Cardiac muscle cell (in vitro differentiated cells and primary cell): Measurements from ENCODE around the gene APOBR. TPM values are rescaled to one million over a fixed set of nuclear protein-coding genes. Genes with fewer than 3 reads are reported as not detected.

Experiments used
- DNase-seq, 2 donors: peaks; one replicate each; pipeline versions ENCODE4 v3.0.0 to v3.0.0-alpha.2; 2010 to 2017; ENCODE audit warnings: low read depth in 1 of 2, low spot score in 1 of 2
- H3K27ac ChIP-seq: fragments of 200-600 bp; sonication (generic); 2 replicates; pipeline ENCODE4 v1.5.1; 2016
- H3K27me3 ChIP-seq: fragments of 200-600 bp; sonication (generic); 2 replicates; pipeline ENCODE4 v1.6.0; 2016; ENCODE audit warnings: control low read depth
- H3K36me3 ChIP-seq: fragments of 200-600 bp; sonication (generic); 2 replicates; pipeline ENCODE4 v1.5.1; 2016; ENCODE audit warnings: control low read depth
- H3K4me1 ChIP-seq: fragments of 200-600 bp; sonication (generic); 2 replicates; pipeline ENCODE4 v1.8.1; 2017; ENCODE audit warnings: low read depth, mild to moderate bottlenecking, mixed run types
- H3K4me3 ChIP-seq: fragments of 200-600 bp; sonication (generic); 2 replicates; pipeline ENCODE4 v1.5.1; 2016; ENCODE audit warnings: mild to moderate bottlenecking
- H3K9me3 ChIP-seq: fragments of 200-600 bp; sonication (generic); 2 replicates; pipeline ENCODE4 v1.5.1; 2017; ENCODE audit warnings: low read depth, mild to moderate bottlenecking, control low read depth
- polyA plus RNA-seq: library from polyadenylated mRNA; unstranded; fragments of >200 nt; fragmentation: Nextera tagmentation; extraction: Ambion mirVana; gene quantifications from 2 replicates; pipeline ENCODE4 v1.2.1, GENCODE V29; 2016
- total RNA-seq: library from RNA; depleted of rRNA; stranded (reverse); fragments of >200 nt; gene quantifications from 2 replicates; pipeline ENCODE4 v1.2.3, GENCODE V29; 2016
- TF ChIP-seq, protein P1 (sequence below): IDR thresholded peaks from 2 replicates; pipeline ENCODE4 v1.5.1; 2012; ENCODE audit warnings: low read depth, mild to moderate bottlenecking, low read length

The APOBR gene
- total and polyA plus RNA-seq, 2 experiments from 2014 or later: 0.39 TPM; not detected in 1

DNA sequence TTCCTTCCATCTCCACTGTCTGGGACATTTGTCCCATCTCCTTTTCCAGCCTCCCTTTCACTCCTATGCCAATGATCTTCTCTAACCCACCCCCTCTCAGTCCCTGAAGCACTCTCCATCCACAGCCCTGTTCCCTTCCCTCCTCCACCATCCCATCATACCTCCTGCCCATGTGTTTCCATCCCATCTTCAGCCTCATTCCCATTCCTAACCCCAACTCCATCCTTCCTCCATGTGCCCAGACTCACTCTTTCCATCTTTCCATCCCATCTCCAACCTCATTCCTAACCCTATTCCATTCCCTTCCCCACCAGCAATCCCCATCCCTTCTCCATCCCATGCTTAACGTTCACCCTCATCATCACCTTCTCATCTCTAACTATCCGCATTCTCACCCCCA lies 7.8 kb downstream of the APOBR start:
- no peaks in the 10 kb centered on the region for H3K9me3 ChIP-seq
- no peaks in the 10 kb centered on the region for H3K4me1 ChIP-seq
- no peak overlapping the region for H3K27ac ChIP-seq
- H3K27me3 ChIP-seq: peaks cover 12% of the 10 kb centered on the region
- TF ChIP-seq, protein P1, sequence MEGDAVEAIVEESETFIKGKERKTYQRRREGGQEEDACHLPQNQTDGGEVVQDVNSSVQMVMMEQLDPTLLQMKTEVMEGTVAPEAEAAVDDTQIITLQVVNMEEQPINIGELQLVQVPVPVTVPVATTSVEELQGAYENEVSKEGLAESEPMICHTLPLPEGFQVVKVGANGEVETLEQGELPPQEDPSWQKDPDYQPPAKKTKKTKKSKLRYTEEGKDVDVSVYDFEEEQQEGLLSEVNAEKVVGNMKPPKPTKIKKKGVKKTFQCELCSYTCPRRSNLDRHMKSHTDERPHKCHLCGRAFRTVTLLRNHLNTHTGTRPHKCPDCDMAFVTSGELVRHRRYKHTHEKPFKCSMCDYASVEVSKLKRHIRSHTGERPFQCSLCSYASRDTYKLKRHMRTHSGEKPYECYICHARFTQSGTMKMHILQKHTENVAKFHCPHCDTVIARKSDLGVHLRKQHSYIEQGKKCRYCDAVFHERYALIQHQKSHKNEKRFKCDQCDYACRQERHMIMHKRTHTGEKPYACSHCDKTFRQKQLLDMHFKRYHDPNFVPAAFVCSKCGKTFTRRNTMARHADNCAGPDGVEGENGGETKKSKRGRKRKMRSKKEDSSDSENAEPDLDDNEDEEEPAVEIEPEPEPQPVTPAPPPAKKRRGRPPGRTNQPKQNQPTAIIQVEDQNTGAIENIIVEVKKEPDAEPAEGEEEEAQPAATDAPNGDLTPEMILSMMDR: no peak
- H3K4me3 ChIP-seq: no peak overlapping the region
- H3K36me3 ChIP-seq: no peaks in the 10 kb centered on the region
- DNase-seq: no peak

DNA sequence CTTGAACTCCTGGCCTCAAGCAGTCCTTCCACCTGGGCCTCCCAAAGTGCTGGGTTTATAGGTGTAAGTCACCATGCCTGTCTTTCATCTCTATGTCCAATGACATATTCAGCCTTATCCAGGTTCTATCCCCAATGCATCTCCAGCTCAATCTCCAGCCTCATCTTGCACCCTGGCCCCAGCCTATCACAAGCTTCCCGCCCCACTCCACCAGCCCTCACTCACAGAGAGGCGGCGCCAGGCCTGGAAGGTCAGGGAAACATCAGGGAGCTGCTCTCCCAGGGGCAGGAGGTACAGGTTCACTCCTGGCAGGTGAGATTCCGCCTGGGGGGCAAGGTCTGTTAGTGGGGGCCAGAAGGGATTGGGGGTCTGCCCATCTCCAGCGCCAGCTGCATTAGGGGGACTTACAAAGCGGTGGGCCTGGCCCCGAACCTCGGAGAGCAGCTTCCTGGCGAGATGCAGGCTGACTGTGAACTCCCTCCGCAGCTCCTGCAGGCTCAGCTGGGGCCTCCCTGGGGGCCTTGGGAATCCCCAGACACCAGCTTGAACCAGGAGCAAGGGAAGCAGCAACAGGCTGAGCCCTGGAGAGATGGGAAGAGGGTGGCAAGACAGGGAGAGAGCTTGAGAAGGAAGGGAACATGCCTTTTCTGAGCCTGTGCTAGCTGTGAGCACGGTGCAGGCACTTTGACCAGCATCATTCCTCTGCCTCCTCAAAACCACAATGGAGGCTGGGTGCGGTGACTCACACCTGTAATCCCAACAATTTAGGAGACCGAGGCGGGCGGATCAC lies 9.2 kb downstream of the APOBR start:
- H3K27me3 ChIP-seq: peaks cover 12% of the 10 kb centered on the region
- TF ChIP-seq, protein P1: no peak
- H3K27ac ChIP-seq: no peak overlapping the region
- H3K36me3 ChIP-seq: no peaks in the 10 kb centered on the region
- no peaks in the 10 kb centered on the region for H3K4me1 ChIP-seq
- no peak overlapping the region for H3K4me3 ChIP-seq
- no peaks in the 10 kb centered on the region for H3K9me3 ChIP-seq
- DNase-seq: no peak

DNA sequence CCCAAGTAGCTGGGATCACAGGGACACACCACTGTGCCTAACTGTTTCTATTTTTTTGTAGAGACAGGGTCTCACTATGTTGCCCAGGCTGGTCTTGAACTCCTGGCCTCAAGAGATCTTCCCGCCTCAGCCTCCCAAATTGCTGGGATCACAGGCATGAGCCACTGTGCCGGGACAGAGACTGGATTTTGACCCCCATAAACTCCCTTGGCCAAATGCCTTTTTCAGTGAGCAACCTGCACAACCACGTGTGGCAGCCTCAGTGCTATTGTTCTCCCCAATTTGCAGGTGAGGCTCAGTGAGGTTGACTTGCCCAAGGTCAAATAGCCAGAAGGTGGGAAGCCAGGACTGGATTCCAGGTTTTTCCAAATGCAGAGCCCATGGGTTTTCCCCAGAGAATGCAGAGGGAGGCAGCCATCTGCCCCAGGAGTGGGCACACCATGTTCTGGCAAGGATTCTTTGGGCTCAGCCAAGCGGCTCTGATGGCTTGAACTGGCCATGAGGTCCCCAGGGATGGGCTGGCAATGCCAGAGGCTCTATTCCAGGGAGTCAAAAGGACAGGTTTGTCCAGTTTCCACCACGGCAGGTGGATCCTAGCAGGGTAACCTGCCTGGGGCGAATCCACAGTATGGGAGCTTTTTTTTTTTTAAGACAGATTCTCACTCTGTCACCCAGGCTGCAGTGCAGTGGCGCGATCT lies 10.4 kb downstream of the APOBR start:
- DNase-seq: no peak
- H3K9me3 ChIP-seq: no peaks in the 10 kb centered on the region
- no peak overlapping the region for H3K4me3 ChIP-seq
- H3K4me1 ChIP-seq: no peaks in the 10 kb centered on the region
- H3K27ac ChIP-seq: no peak overlapping the region
- peaks cover 12% of the 10 kb centered on the region for H3K27me3 ChIP-seq
- no peaks in the 10 kb centered on the region for H3K36me3 ChIP-seq
- TF ChIP-seq, protein P1: no peak

DNA sequence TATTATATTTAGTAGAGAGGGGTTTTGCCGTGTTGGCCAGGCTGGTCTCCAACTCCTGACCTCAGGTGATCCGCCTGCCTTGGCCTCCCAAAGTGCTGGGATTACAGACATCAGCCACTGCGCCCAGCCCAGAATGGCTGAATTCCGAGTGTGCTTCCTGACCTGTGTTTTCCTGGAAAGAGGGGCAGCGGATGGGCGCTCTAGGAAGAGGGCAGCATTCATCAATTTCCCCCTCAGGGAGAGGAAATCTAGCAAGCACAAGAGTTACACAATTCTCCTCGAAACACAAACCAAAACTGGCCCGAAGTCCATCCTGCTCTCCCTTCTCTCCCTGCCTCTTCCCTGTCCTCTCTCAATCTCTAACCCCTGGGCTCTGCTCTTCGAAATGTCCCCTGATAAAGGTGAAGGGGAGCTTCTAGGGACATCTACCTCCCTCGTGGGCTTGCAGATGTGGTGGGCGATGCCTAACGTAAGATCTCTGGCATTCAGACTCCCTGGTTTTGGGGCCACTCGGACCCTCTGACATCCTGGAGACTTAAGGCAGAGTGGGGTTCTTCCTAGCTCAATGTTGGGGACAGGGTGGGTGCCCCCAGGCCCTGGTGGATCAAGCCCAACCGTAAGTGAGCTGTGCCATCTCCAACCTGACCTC lies 11.2 kb downstream of the APOBR start:
- Histone ChIP-seq H3K27me3 (peaks cover 12% of the 10 kb centered on the region), H3K27ac (no peak overlapping the region), H3K4me3 (no peak overlapping the region), H3K9me3 (no peaks in the 10 kb centered on the region), H3K36me3 (no peaks in the 10 kb centered on the region), H3K4me1 (no peaks in the 10 kb centered on the region)
- DNase-seq: no peak
- TF ChIP-seq, protein P1: no peak

DNA sequence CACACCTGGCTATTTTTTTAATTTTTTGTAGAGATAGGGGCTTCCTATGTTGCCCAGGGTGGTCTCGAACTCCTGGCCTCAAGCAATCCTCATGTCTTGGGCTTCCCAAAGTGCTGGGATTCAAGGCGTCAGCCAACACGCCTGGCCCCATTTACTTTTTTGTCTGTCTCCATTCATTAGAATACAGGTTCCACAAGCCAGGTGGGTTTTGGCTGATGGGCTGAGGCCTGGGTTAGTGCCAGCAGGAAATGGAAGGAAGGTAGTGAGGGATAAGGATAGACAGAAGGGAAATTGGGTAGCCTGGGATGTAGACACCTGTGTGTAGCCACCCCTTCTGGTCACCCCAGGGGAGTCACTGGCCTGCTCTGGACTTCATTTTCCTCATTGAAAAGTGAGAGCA lies 16.6 kb downstream of the APOBR start:
- Histone ChIP-seq H3K27me3 (peaks cover 2% of the 10 kb centered on the region), H3K4me1 (no peaks in the 10 kb centered on the region), H3K4me3 (no peak overlapping the region), H3K36me3 (no peaks in the 10 kb centered on the region), H3K9me3 (no peaks in the 10 kb centered on the region), H3K27ac (no peak overlapping the region)
- DNase-seq: no peak
- TF ChIP-seq, protein P1: no peak
